Colonic mucosa (tissue), 4 donors: Measurements from ENCODE around the gene MARCHF2. TPM values are rescaled to one million over a fixed set of nuclear protein-coding genes. Genes with fewer than 3 reads are reported as not detected.
"Not testable (repeated sequence)": the region's sequence is repeated elsewhere in the genome, so short reads cannot be mapped to it uniquely, and the experiment has no call there.

Source experiments
- DNase-seq: peaks from one replicate; pipeline ENCODE4 v3.0.0-alpha.2; 2020
- H3K27ac ChIP-seq: fragments of 200-600 bp; one replicate; pipeline ENCODE4 v1.8.0; 2021
- H3K27me3 ChIP-seq: fragments of 200-600 bp; one replicate; pipeline ENCODE4 v1.8.0; 2021
- H3K36me3 ChIP-seq: fragments of 200-600 bp; one replicate; pipeline ENCODE4 v1.8.0; 2021
- H3K4me1 ChIP-seq: fragments of 200-600 bp; one replicate; pipeline ENCODE4 v1.8.0; 2021; ENCODE audit warnings: mild to moderate bottlenecking
- H3K4me3 ChIP-seq: fragments of 200-600 bp; one replicate; pipeline ENCODE4 v1.8.0; 2021
- H3K9ac ChIP-seq, 2 donors: one replicate each; pipeline ENCODE4 v1.7.0; 2013; ENCODE audit warnings: control low read depth in 2 of 2, low read depth in 2 of 2, low read length in 2 of 2
- H3K9me3 ChIP-seq: fragments of 200-600 bp; one replicate; pipeline ENCODE4 v1.8.0; 2021
- CTCF ChIP-seq: fragments of 200-600 bp; IDR thresholded peaks from one replicate; pipeline ENCODE4 v1.8.0; 2022; ENCODE audit warnings: antibody characterized with exemption, mild to moderate bottlenecking
- intact Hi-C: fragments of 100-400 bp; cut with DNase I; formaldehyde crosslinking; loops from one replicate; pipeline ENCODE4 v1.14.1; 2022
- total RNA-seq, 2 donors: library from RNA; stranded (reverse); fragmentation: NEBNext Ultra II Directional in 1 of 2; extraction: Animal tissue kit (Norgen Biotek cat#: 25700) in 1 of 2; gene quantifications; one replicate each; pipeline ENCODE4 v1.2.1, GENCODE V29; 2021
- donor health status: healthy.
- donor health status: DM: no; HTN: no; CAD: no.
- donor health status: DM: no; HTN: no; CAD: no.

MARCHF2 gene
- total RNA-seq, 2 donors from 2014 or later: 18.8 to 33.1 TPM

- no peak for DNase-seq
- Histone ChIP-seq H3K27me3 (no peaks in the 10 kb centered on the region), H3K9me3 (no peaks in the 10 kb centered on the region), H3K4me1 (peaks cover 4% of the 10 kb centered on the region), H3K9ac (no peak overlapping the region), H3K36me3 (no peaks in the 10 kb centered on the region), H3K27ac (no peak overlapping the region), H3K4me3 (no peak overlapping the region)
- intact Hi-C loops: no loop called here
- TF ChIP-seq CTCF: no peak
Observed at GRCh38 chr19:8421484-8422461, 8.7 kb downstream of the MARCHF2 start.

GRCh38 chr19:8423817-8424223, 10.7 kb downstream of the MARCHF2 start:
- DNase-seq: peak; percentile 86
- H3K27me3 ChIP-seq: no peaks in the 10 kb centered on the region
- no peak overlapping the region for H3K4me3 ChIP-seq
- peaks cover 4% of the 10 kb centered on the region for H3K4me1 ChIP-seq
- H3K9me3 ChIP-seq: no peaks in the 10 kb centered on the region
- H3K36me3 ChIP-seq: no peaks in the 10 kb centered on the region
- peak overlapping the region in 1 of 2 donors; percentile 40 for H3K9ac ChIP-seq
- TF ChIP-seq CTCF: no peak
- intact Hi-C loops: no loop called here
- H3K27ac ChIP-seq: peak overlapping the region; percentile 74

- H3K4me3 ChIP-seq, H3K9ac ChIP-seq, intact Hi-C loops, H3K4me1 ChIP-seq, H3K27ac ChIP-seq, H3K36me3 ChIP-seq, DNase-seq, H3K27me3 ChIP-seq, H3K9me3 ChIP-seq: not testable (repeated sequence)
Observed at GRCh38 chr19:8425331-8425730, 12.2 kb downstream of the MARCHF2 start.

- H3K36me3 ChIP-seq: no peaks in the 10 kb centered on the region
- H3K4me3 ChIP-seq: no peak overlapping the region
- H3K27ac ChIP-seq: no peak overlapping the region
- H3K9me3 ChIP-seq: no peaks in the 10 kb centered on the region
- DNase-seq: no peak
- no peak overlapping the region for H3K9ac ChIP-seq
- TF ChIP-seq CTCF: no peak
- H3K4me1 ChIP-seq: peaks cover 4% of the 10 kb centered on the region
- no peaks in the 10 kb centered on the region for H3K27me3 ChIP-seq
- intact Hi-C loops: no loop called here
Observed at GRCh38 chr19:8426283-8426682, 13.2 kb downstream of the MARCHF2 start.

DNA sequence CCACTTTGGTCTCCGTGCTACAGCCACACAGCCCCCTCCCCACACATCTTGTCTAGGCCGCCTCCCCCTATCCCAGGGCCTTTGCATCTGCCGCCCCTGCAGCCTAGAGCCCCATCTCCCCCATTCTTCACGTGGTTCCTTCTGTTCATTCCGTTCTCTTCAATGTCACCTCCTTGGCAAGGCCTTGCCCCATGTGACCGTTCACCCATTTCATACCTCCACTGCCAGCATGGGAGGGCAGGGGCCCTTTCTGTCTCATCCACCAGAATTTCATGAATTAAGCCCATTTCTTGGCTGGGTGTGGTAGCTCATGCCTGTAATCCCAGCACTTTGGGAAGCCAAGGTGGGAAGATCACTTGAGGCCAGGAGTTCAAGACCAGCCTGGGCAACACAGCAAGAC, 15.9 kb downstream of the MARCHF2 start:
- no peaks in the 10 kb centered on the region for H3K36me3 ChIP-seq

More for the DNA sequence above, 15.9 kb downstream of the MARCHF2 start:
- H3K9me3 ChIP-seq: no peaks in the 10 kb centered on the region
- H3K4me3 ChIP-seq: no peak overlapping the region
- H3K27ac ChIP-seq: no peak overlapping the region
- DNase-seq: no peak
- no peak overlapping the region for H3K9ac ChIP-seq
- intact Hi-C loops: no loop called here
- TF ChIP-seq CTCF: no peak
- H3K27me3 ChIP-seq: no peaks in the 10 kb centered on the region
- peaks cover 4% of the 10 kb centered on the region for H3K4me1 ChIP-seq
